Measurements from ENCODE around the gene DNM1. TPM values are rescaled to one million over a fixed set of nuclear protein-coding genes. Genes with fewer than 3 reads are reported as not detected.

The DNM1 gene
- total and polyA plus RNA-seq, 10 of the 15 experiments (the other 5 are each of a cell fraction or from before 2014, with no cell fraction given): 0.06 to 0.67 (median 0.19) TPM; not detected in 3

DNA sequence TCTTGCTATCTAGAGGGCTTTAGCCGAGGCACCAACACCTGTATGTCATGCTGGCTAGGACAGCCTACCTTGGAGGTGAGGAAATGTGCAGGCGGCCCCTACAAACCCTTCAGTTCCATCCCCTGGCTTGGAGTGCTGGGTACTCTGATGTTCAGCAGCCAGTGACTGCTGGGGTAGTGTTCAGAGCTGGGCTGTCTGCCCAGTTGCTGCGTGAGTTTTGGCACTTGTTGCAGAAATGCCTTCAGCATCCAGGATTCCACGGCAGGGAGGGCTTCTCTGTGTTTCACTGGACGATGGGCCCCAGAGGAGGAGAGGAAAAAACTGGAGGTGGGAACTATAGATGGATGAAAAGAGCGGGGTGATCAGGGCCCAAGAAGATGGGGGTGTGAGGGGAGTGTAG, 83.3 kb downstream of the DNM1 start (continued):
- TF ChIP-seq JUNB (IDR thresholded peaks at IDR 0.05) (no peak), MAX (IDR thresholded peaks at IDR 0.05; ENCODE audit: low read depth, low read length) (no peak), NRF1 (conservative IDR thresholded peaks at IDR 0.05; ENCODE audit: low read depth, low read length) (no peak), ZSCAN29 (IDR thresholded peaks at IDR 0.05) (no peak)

DNA sequence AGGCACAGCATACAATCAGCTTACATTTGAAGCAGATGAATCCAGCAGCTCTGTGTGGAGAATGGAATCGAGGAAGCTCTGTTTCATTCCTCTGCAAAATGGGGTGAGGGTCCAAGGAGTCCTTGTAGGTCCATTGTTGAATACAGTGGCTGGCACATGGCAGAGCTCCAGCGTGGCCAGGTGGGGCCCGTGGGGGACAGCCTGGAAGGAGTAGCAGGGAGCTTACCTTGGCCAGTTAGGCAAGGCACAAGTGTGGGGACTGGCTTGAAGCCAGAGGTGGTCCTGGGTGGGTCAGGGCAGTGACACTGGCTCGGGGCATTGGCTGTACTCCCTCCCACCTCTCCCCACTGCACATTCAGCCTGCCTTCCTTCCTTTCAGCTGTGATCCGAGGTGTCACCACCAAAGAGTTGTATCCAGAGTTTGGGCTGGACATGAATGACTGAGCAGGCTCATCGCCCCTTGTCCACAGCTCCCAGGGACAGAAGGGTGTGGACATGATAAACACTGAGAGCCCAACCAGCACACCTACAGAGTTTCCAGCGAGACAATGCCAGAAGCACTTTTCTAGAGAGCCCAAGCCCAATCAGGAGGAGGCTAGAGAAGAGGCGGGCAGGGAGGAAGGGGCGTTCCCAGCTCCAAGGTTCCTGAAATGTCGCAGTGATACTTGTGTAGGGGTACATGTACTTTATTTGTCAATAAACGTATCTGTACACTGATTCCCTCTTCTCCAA, 85.3 kb downstream of the DNM1 start:
- H3K4me2 ChIP-seq (ENCODE audit: control insufficient read depth, insufficient read depth): no peak overlapping the region
- ATAC-seq: no peak
- no peaks in the 10 kb centered on the region for H3K79me2 ChIP-seq (ENCODE audit: control insufficient read depth, insufficient read depth, low read length)
- RAD21 ChIA-PET (ENCODE audit: unreplicated experiment): no interaction called here
- no peak overlapping the region for H3K27ac ChIP-seq (ENCODE audit: control insufficient read depth, insufficient read depth)
- no peak overlapping the region for H3K9ac ChIP-seq (ENCODE audit: control insufficient read depth, insufficient read depth, low read length)
- no peak for FAIRE-seq
- H3K4me3 ChIP-seq: no peak overlapping the region
- WGBS (ENCODE audit: insufficient coverage, insufficient replicate concordance, low lambda C conversion rate, missing lambda C conversion rate): 81% methylated on average over 11 of the region's 11 CpGs
- H2AFZ ChIP-seq (ENCODE audit: control insufficient read depth, low read depth, low read length): no peak overlapping the region
- no peaks in the 10 kb centered on the region for H4K20me1 ChIP-seq (ENCODE audit: control insufficient read depth, insufficient read depth)
- POLR2A ChIA-PET: no interaction called here
- H3K36me3 ChIP-seq (ENCODE audit: control insufficient read depth in 2 of 2, insufficient read depth in 2 of 2, low read length in 1 of 2): no peaks in the 10 kb centered on the region
- TF ChIP-seq JUNB (IDR thresholded peaks at IDR 0.05) (no peak), SMAD5 (IDR thresholded peaks at IDR 0.05; ENCODE audit: low read depth) (no peak), YBX1 (IDR thresholded peaks at IDR 0.05) (no peak)
- H3K4me1 ChIP-seq (ENCODE audit: control insufficient read depth, insufficient read depth, low read length): no peaks in the 10 kb centered on the region
- no peak for DNase-seq (ENCODE audit: low read depth, low spot score)
- H3K9me3 ChIP-seq (replicated peaks; ENCODE audit: control insufficient read depth, insufficient read depth, low read length): no peaks in the 10 kb centered on the region
- no TSS peak for BruUV-seq (replicated peaks)
- intact Hi-C loops (cut with micrococcal nuclease; ENCODE audit: unreplicated experiment) (no loop called here), in situ Hi-C loops (cut with MboI) (no loop called here)
- SMC1A ChIA-PET (ENCODE audit: uncharacterized antibody, unreplicated experiment): interaction anchor here (1.0 kb wide), 1 partner anchor 74 kb away, joined by 3 read pairs; no protein-coding TSS in a partner anchor
- no peaks in the 10 kb centered on the region; a peak in 1 of 4 replicates for H3K27me3 ChIP-seq (replicated peaks in 1 of 2; ENCODE audit: control insufficient read depth in 2 of 2, insufficient read depth in 2 of 2, low read length in 1 of 2)
- CTCF ChIA-PET: interaction anchor here (0.7 kb wide), 1 partner anchor 53 kb away, joined by 3 read pairs; no protein-coding TSS in a partner anchor
